HUES64 (cell line): ENCODE measurements around the gene CTDSPL.
A peak's percentile ranks its signal among the peaks of the same experiment; 100 is the strongest.
"Not testable (repeated sequence)": the region's sequence is repeated elsewhere in the genome, so short reads cannot be mapped to it uniquely, and the experiment has no call there.

Experiments used
- H3K27ac ChIP-seq: 2 replicates; pipeline ENCODE4 v1.7.0; 2013; ENCODE audit warnings: low read depth, low read length, inconsistent platforms
- H3K27me3 ChIP-seq: 2 replicates; pipeline ENCODE4 v1.6.1; 2013; ENCODE audit warnings: mild to moderate bottlenecking, low read length; ENCODE audit not compliant: insufficient read depth
- H3K36me3 ChIP-seq: 2 replicates; pipeline ENCODE4 v1.6.1; 2013; ENCODE audit warnings: mild to moderate bottlenecking, low read length; ENCODE audit not compliant: insufficient read depth
- H3K4me1 ChIP-seq: 2 replicates; pipeline ENCODE4 v1.6.1; 2013; ENCODE audit warnings: mild to moderate bottlenecking, low read length, moderate library complexity; ENCODE audit not compliant: insufficient read depth
- H3K4me3 ChIP-seq: 2 replicates; pipeline ENCODE4 v1.5.1; 2013; ENCODE audit warnings: mild to moderate bottlenecking, low read length, moderate library complexity
- H3K9ac ChIP-seq: 2 replicates; pipeline ENCODE4 v1.6.1; 2013; ENCODE audit warnings: mild to moderate bottlenecking, low read depth, low read length
- H3K9me3 ChIP-seq: 2 replicates; pipeline ENCODE4 v1.6.1; 2013; ENCODE audit warnings: low read depth, low read length; ENCODE audit not compliant: insufficient read depth
- WGBS: fragments of 150-250, 120-280 bp; methylation state at CpG from one replicate; pipeline ENCODE4 v1.1.7; 2013; ENCODE audit warnings: missing lambda C conversion rate; 5-methylcytosine and 5-hydroxymethylcytosine counted together

The CTDSPL gene

DNA sequence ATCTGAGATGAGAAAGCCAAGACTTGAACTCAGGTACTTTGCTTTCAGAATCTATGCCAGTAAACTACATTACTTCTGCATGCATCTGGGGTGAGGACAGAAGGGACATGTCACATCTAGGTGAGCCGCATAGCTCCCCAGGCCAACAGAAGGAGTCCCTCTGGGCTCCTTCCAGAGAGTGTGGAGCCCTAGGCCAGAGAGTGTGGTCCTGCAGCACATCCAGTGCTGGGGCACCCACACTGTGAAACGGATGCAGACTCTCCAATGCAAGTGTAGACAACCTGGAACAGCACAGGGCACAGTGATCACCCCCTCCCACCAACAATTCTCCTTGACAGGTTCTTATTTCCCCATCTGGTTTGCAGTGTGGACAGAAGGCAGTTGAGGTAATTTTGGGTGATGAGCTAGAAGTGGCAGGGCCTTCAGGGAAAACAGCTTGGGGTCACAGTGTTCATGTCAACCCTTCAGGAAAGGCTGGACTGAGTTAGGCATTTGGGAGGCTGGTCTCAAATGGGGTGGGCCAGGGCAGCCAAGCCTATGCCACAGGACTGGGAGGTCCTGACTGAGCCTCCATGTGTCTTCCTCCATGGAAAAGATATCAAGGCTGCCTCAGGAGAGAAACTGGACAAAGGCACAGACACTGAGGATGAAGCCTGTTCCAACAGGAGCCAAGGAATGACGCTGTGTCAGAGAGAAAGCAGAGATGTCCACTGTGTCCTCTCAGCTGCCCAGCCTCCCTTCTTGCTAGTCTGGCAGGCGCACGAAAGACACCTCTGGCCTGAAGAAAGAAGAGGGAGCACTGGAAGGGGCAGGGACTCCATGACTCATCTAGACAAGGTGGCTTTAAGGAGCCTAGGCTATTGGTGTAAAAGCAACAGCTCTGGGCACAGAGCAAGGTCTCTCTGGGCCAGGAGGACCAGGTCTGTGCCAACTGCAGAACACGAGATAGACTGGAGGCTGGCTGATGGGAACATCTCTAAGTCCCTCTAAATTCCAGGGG is 166.1 kb downstream of the CTDSPL start:
- peaks cover 75% of the 10 kb centered on the region for H3K27me3 ChIP-seq
- no peaks in the 10 kb centered on the region for H3K36me3 ChIP-seq
- H3K9me3 ChIP-seq: no peaks in the 10 kb centered on the region
- no peak overlapping the region for H3K27ac ChIP-seq
- no peak overlapping the region for H3K9ac ChIP-seq
- 88% methylated on average over 6 of the region's 6 CpGs for WGBS
- no peak overlapping the region; the same call in 1 of the 2 replicates for H3K4me3 ChIP-seq
- peaks cover 4% of the 10 kb centered on the region; the same call in 1 of the 2 replicates for H3K4me1 ChIP-seq

DNA sequence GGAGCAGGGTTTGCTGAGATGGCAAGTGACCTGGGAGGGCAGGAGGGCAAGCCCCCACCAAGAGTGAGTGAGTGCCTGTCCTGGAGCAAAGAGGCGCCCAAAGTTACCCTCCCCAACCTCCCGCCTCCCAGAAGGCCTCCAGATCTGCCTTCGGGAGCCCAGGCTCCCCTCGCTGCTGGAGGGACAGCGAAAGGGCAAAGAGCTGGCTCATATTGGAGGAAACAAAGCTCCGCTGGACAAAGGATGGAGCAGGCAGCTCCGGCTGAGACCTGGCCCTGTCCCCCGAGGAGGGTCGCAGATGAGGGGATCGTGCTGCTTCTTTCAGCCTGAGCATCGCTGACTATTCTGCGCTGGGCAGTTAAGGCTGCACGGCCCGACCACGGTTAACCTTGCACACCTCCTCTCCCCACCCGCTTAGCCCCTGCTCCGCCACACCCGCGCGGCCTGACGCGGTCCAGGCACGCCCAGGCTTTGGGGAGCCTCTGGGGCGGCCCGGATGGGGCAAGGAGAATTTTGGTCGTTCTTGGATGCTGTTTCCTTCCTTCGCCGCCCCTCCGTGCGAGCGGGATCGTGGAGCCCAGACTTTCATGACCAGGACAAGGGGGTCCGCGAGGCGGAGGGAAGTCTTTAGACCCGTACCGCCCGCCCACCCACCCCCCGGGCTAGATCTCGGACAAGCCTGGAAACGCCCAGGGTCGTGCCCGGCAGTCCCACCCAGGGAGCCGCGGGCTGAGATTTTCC is 167.1 kb downstream of the CTDSPL start:
- Histone ChIP-seq H3K4me1 (peaks cover 4% of the 10 kb centered on the region; the same call in 1 of the 2 replicates), H3K27ac (no peak overlapping the region), H3K4me3 (peak overlapping the region; percentile 75), H3K27me3 (peaks cover 73% of the 10 kb centered on the region), H3K9ac (peak overlapping the region; percentile 9; the same call in 1 of the 2 replicates), H3K36me3 (no peaks in the 10 kb centered on the region), H3K9me3 (no peaks in the 10 kb centered on the region)
- 3% methylated on average over 44 of the region's 45 CpGs for WGBS

DNA sequence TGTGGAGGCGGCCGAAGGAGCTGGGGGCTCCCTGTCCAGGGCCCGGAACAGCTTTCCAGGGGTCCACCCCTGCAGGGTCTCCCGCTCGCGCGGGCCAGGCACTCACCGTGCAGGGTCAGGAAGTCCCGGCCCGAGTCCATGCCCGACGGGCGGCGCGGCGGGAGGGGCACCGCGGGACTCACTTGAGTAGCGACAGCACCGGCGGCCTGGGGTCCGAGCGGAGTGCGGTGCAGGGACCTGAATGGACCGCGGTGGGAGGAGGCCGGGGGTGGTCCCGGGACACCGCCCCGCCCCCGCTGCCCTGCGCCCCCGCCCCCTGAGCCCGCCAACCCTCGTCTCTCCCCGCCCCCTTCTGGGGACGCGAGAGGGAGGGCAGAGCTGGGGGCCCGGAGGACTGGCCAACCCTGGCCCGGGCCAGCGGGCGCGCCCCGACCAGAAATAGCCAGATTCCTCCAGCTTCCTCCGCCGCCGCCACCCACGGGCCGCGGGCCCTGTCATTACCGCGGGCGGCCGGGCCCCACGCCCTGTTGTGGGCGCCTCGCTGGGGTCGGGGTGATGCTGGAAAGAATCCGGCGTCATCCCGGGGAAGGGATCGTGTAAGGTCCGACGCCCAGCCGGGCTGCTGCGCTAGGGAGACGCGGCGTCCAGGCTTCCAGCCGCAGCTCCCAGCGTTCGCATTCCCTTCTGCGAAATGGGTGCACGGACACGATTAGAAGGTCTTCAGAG is 167.9 kb downstream of the CTDSPL start, which contains the start of gene PLCD1:
Gene PLCD1 (minus strand): TSS at position 243 of the 726 bp plus-strand sequence. CDS start 103 bp downstream, at position 140.
- Histone ChIP-seq H3K36me3 (no peaks in the 10 kb centered on the region), H3K4me3 (peak within 1 kb of the TSS; percentile 75), H3K4me1 (peaks cover 4% of the 10 kb centered on the region; the same call in 1 of the 2 replicates), H3K9ac (peak within 1 kb of the TSS; percentile 42), H3K27ac (no peak within 1 kb of the TSS), H3K27me3 (peaks cover 73% of the 10 kb centered on the region), H3K9me3 (no peaks in the 10 kb centered on the region)
- 1% methylated on average over 69 of the region's 75 CpGs for WGBS

DNA sequence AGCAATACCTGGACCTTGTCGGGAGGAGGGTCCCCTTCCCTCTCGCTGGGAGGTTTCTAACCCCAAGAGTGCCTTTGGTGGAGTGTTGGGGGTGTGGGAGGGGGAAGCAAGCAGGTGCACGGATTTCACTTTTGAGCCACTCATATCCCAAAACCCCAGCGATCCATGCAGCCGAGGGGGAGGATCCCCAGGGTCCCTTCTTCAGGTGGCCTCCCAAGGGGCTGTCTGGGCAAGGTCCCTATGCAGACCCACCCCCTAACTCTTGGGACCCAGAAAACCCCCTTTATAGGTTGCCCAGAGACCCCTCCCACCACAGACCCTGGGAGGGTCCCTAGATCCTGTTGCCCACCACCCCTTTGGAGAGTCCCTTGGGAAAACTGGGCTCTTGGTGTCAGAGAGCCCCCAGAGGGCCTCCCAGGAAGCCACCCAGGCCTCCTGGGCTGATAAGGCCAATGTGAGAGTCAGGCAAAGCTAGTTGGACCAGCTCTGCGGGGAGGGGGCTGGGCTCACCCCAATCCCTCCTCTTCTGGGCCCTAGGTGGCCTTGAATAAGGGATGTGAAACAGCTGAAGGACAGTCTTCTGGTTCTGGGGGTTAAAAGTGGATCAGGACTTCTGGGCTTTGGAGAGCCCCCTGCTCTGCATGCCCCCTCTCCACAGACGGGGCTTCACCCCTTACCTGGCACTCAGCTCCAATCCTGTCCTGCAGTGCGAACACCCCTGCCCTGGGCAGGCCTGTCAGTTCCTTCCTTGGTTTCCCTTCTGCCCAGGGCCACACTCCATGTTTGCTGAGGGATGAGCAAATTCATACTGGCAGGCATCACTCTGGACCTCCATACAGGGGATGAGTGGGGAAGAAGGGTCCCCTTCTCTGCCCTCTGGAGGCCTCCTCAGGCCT is 168.7 kb downstream of the CTDSPL start:
- Histone ChIP-seq H3K9me3 (no peaks in the 10 kb centered on the region), H3K9ac (peak overlapping the region; percentile 1; the same call in 1 of the 2 replicates), H3K27ac (no peak overlapping the region), H3K4me3 (peak overlapping the region; percentile 75), H3K27me3 (peaks cover 73% of the 10 kb centered on the region), H3K4me1 (peaks cover 4% of the 10 kb centered on the region; the same call in 1 of the 2 replicates), H3K36me3 (no peaks in the 10 kb centered on the region)
- 58% methylated on average over 8 of the region's 8 CpGs for WGBS

DNA sequence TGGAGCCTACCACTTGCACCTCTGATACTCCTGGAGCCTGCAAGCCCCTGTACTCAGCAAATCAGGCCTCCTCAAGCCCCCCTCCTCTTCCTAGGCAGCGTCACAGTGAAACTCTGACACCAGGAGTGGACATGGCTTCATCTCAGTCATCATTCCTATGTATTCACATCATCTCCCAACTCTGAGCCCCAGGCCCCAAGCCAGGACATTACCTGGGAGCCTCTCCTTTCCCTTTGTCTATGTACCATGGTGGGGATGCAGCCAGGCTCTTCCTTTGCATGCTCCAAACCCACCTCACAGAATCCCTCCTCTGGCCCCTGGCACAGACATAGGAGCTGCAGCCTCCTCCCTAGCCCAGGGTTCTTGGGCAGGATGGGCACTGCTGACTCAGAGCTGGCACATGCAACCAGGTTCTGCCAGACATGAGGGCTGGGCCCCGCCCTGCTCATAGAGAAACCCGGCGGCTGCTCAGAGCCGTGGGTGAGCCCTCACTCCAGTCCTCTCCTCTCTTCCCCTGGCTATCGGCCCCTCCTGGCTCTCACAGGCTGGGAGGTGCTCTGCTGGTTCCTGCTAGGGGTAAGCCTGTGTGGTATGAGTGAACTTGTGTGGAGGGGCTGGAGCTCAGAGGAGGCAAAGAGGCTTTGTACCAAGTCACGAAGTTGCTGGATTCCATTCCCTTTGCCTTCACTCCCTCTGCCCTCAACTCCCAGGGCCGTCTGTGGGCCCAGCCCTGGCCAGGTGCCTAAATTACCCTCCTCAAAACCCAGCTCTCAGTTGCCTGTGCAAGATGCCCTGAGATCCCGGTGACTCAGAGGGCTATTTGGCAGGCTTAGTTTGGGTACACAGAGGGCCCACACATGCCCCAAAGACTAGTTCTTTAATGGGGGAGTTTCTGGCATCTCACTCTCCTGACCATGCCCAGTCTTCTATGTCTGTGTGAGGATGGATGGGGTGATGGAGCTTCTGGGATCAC is 169.6 kb downstream of the CTDSPL start:
- H3K27ac ChIP-seq: no peak overlapping the region
- H3K36me3 ChIP-seq: no peaks in the 10 kb centered on the region
- H3K9me3 ChIP-seq: no peaks in the 10 kb centered on the region
- no peak overlapping the region for H3K4me3 ChIP-seq
- WGBS: 81% methylated on average over 8 of the region's 9 CpGs
- H3K4me1 ChIP-seq: no peaks in the 10 kb centered on the region
- no peak overlapping the region for H3K9ac ChIP-seq
- H3K27me3 ChIP-seq: peaks cover 63% of the 10 kb centered on the region

DNA sequence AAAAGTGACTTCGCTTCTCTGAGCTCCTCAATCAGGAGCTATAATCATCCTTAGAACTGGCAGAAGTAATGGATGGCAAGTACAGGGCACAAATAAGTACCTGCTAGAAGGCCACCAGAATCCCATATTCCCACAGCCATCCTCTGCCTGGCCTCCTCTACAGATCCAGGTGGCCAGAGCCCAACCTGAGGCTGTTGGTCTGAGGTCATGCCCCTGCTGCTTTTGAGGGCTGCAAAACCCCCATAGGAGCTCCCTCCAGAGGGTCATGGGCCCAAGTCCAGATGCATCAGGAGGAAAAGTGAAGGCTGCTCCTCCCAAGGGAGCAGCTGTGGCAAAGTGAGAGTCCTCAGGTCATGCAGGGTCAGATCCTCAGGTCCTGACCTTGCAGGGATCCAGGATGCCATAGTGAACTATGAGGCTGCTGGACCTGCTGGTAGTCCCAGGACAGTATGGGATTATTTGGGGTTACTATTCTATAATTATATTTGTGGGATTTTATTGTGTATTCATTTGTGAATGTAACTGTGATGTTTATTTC is 170.7 kb downstream of the CTDSPL start:
- H3K9me3 ChIP-seq: no peaks in the 10 kb centered on the region
- WGBS: 83% methylated on average over 1 of the region's 1 CpG

DNA sequence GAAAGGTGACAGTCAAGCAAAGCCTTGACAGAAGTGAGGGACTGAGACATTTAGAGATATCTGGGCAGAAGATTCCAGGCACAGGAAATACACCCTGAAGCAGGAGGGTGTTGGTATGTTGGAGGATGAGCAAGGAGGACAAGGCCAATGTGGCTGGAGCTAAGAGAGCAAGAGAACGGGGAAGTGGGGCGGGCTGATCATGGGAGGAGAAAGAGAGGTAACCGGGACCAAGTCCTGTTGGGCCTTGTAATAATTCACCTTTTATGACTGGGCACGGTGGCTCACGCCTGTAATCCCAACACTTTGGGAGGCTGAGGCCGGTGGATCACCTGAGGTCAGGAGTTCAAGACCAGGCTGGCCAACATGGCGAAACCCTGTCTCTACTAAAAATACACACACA is 171.9 kb downstream of the CTDSPL start:
- H3K9ac ChIP-seq, H3K36me3 ChIP-seq, H3K9me3 ChIP-seq, H3K4me3 ChIP-seq, H3K27ac ChIP-seq, H3K4me1 ChIP-seq: not testable (repeated sequence)
- peaks cover 42% of the 10 kb centered on the region for H3K27me3 ChIP-seq
- 97% methylated on average over 6 of the region's 7 CpGs for WGBS

More for the DNA sequence above, 170.7 kb downstream of the CTDSPL start:
- H3K27me3 ChIP-seq: peaks cover 52% of the 10 kb centered on the region
- H3K27ac ChIP-seq: no peak overlapping the region
- H3K9ac ChIP-seq: no peak overlapping the region
- no peaks in the 10 kb centered on the region for H3K36me3 ChIP-seq
- H3K4me1 ChIP-seq: peaks cover 4% of the 10 kb centered on the region; the same call in 1 of the 2 replicates
- no peak overlapping the region for H3K4me3 ChIP-seq
